ENCODE data around the gene ABTB1.
"Not testable (repeated sequence)": the region's sequence is repeated elsewhere in the genome, so short reads cannot be mapped to it uniquely, and the experiment has no call there.

ABTB1 gene

DNA sequence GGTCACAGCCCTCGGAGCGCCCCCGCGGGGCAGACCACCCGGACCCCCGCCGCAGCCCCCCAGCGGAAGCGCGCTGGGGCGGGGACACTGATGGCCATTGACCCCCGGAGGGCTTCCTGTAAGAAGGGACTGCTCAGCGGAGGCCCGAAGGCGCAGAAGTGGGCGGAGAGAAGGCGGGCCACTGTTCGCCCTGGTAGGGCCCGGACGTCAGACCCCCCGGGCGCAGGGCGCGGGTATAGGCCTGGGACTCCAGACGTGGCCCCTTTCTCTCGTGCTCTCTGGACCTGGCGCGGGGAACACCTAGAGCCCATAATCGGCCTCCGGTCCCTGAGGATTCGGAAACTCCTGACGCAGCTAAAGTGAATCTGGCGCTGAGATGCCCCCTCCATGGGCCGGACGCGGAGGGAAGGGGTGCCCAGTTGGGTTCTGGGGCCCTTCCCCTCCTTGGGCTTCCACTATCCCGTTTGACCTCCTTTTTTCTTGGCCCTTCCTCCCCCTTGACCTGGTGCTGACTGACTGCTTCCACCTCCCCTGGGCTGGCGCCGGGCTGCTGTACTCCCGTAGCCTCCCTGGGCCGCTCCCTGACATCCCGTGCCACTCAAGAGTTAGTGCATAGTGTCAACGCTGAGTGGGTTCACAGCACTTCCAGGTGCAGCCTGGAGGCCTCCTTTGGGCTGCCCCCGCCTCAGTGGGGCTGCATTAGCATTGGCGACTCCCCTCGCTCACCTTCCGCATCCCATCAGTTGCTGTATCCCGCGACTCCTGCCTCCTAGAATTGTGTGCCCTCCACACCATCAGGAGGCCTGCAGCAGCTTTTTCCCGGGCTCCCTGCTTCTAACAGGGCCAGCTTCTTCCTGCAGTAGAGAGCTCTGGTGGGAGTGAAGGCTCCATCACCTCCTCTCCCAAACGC lies 694 bp downstream of the ABTB1 start:
- DNase-seq (ENCODE audit: low spot score), result peak; percentile 74

DNA sequence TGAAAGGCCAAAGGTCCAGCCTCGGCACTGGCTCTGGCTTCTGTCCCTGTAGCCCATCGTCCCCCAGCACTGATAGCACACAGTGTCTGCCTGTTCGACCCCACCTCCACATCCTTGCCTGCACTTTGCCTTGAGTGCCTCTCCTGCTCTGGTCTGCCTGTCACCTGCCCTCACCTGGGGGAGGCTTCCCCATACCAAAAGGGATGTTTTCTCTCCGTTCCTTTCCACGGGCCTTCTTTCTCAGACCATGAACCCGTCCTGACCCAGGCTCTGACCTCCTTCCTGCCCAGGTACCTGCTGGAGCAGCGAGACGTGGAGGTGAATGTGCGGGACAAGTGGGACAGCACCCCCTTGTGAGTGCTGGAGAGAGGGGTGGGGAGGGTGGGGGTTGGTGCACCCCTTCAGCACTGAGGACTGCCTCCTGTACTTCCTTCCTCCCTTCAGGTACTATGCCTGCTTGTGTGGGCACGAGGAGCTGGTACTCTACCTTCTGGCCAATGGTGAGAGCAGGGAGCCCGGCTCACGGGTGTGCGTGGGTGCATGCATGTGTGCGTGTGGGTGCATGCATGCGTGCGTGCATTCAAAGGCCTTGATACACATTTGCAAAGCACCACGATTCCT lies 1.5 kb downstream of the ABTB1 start:
- no peak for DNase-seq (ENCODE audit: low spot score)

- DNase-seq (ENCODE audit: low spot score), result no peak
These were observed 2.0 kb downstream of the ABTB1 start for GRCh38 chr3:127674790-127675189.

DNA sequence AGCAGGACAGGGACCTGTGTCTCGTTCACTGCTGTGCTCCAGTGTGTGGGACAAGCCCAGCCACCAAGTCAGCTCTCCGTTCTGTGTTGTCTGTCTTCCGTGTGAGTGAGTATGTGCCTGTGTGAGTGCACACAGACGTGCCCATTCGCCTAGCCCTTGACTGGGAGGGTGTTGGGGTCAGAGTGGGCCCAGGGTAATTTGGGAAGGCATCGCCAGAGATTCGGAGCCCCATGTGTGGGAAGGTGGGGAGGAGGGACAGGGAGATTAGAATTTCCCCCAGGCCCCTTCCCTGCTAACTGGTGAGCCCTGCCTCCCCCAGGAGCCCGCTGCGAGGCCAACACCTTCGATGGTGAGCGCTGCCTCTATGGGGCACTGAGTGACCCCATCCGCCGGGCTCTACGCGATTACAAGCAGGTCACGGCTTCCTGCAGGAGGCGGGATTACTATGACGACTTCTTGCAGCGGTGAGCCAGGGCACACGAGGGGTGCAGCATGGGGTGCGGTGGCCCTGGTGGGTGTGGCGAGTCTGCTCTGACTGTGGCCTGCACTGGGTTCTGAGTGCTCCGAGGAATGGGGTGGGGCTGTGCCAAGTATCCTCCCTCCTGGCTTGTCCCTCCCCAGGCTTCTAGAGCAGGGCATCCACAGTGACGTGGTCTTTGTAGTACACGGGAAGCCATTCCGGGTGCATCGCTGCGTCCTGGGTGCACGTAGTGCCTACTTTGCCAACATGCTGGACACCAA lies 3.1 kb downstream of the ABTB1 start:
- no peak for DNase-seq (ENCODE audit: low spot score)

DNA sequence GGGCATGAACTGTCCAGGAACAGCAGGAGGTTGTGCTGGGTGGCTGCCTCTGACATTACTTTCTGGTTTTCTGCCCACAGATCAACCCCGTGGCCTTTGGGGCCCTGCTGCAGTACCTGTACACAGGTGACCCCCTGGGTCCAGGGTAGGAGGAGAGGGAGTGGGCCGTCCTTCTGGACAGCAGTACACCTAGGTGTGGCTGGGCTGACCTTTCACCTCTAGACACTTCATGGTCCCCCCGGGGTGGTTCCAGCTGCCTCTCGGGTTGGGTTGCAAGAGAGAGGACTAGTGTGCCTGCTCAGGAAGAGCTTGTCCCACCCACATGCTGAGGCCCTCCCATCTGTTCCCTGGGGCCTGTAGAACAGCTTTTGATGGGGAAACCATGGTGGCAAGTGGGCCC lies 3.7 kb downstream of the ABTB1 start:
- no peak for DNase-seq (ENCODE audit: low spot score)

- no peak for DNase-seq (ENCODE audit: low spot score)
These were observed 4.2 kb downstream of the ABTB1 start for GRCh38 chr3:127676921-127677351.

DNA sequence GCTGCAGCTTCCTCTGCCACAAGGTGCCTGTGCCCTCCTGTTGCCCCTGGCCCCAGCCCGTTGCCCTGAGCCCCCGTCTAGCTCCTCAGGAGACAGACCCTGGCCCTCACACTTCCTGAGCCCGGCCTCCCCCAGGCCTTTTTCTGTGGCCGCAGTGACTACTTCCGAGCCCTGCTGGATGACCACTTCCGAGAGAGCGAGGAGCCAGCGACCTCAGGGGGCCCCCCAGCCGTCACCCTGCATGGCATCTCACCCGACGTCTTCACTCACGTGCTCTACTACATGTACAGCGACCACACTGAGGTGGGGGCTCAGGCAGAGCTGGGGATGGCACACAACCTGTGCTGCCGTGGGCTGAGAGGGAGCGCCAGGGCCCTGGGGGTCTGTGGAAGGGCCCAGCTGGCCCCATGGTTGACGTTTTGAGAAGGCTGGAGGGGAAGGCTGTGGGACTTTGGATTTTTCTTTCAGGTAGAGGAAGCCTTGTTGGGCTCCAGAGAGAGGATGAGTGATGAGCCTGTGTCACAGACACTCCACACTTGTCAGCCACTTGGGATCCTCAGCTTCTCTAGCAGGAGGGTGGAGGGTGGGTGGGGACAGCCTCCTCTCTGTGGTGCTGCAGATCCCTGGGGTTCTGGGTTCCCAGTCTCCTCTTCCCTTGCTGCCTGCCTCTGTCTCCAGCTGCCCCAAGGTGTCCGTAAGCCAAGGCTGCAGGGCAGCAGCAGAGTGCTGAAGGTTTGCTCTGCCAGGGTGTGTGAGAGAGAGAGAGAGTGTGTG lies 5.0 kb downstream of the ABTB1 start:
- DNase-seq (ENCODE audit: low spot score), result no peak

DNA sequence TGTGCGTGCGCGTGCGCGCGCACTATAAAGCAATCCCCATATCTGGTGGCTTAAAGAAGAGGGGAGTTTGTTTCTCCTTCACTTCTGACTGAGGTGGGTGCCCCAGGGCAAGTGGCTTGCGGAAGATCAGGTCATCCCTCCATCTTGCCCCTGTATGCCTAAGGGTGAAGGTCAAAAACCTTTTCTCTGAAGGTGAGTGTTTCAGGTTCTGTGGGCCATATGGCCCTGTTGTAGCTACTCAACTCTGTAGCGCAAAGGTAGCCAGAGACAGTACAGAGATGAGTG lies 5.5 kb downstream of the ABTB1 start:
- no peak for DNase-seq (ENCODE audit: low spot score)

DNA sequence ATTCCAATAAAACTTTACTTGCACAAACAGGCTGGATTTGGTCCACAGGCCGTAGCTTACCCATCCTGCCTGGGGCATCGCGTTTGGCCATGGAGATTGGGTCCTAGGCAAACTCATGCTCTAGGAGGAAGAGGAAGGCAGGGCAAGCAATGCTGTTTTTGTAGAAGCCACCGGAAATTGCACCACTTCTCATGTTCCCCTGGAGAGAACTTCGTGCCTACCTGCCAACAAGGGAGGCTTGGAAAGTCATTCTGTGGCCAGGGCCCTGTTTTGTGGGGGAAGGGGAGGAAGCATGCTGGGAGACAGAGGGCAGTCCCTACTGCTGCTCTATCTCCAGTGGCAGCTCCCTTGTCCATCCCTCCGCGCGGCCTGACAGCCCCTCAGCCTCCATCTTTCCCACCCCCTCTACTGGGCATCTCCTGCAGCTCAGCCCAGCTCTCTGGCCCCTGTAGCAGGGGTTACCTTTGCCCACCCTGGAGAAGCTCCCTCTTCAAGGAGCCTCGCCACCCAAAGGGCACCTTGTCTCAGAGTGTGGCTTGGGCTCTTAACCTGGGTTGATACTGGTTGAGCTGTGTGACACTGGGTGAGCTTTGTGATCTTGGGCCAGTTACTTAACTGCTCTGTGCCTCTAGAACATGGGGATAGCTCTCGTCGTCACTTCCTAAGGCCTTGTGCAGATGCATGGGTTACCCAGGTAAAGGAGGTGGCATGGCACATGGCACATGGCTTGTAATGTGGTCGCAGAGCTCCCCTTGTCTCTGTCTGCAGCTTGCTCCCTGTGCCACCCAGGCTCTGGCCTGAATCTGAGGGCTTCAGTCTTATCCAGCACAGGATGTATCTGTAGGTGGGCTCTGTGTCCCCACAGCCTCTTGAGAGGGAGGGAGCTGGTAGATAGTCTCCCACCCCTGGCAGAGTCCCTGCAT lies 6.1 kb downstream of the ABTB1 start:
- no peak for DNase-seq (ENCODE audit: low spot score)

GRCh38 chr3:127679534-127680145 lies 6.9 kb downstream of the ABTB1 start:
- no peak for DNase-seq (ENCODE audit: low spot score)

DNA sequence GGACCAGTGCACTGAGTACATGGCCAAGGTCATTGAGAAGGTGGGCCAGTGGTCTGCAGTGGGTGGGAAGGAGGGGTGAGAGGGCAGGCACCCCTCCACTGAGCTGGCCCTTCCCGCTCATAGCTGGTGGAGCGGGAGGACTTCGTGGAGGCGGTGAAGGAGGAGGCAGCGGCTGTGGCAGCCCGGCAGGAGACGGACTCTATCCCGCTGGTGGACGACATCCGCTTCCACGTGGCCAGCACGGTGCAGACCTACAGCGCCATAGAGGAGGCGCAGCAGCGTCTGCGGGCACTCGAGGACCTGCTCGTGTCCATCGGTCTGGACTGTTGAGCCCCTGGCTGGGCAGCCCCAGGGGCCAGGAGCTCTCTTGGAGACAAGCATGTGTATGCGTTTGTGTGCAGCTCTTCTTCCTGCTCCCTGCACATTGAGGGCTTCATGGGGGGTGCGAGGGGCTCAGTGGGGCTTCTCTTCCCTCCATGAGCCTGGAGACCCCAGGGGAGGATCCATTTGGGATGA lies 7.5 kb downstream of the ABTB1 start:
- no peak for DNase-seq (ENCODE audit: low spot score)

DNA sequence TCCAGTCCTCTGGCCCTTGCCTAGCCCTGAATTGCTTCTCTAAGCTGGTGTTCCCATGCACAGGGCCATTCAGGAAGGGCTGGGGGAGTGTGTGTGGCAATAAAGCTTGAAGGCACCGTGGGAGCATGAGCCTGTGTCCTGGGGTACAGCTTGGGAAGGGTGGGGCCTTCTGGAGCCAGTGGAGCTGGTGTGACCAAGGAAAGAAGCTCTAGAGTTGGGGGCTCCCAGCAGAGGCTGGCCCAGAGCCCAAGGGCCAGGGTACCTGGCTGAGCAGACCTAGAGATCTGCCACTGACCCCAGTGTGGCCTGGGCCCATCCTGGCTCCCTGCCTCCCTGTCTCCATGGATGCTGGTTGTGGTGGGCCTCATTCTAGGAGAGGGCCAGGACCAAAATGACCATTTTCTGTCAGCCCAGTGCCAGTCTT lies 8.1 kb downstream of the ABTB1 start:
- DNase-seq (ENCODE audit: low spot score), result no peak

- not testable (repeated sequence) for DNase-seq (ENCODE audit: low spot score)
These were observed 9.4 kb downstream of the ABTB1 start for GRCh38 chr3:127682175-127682554.

GRCh38 chr3:127682561-127682960 lies 9.8 kb downstream of the ABTB1 start:
- DNase-seq (ENCODE audit: low spot score), result no peak

DNA sequence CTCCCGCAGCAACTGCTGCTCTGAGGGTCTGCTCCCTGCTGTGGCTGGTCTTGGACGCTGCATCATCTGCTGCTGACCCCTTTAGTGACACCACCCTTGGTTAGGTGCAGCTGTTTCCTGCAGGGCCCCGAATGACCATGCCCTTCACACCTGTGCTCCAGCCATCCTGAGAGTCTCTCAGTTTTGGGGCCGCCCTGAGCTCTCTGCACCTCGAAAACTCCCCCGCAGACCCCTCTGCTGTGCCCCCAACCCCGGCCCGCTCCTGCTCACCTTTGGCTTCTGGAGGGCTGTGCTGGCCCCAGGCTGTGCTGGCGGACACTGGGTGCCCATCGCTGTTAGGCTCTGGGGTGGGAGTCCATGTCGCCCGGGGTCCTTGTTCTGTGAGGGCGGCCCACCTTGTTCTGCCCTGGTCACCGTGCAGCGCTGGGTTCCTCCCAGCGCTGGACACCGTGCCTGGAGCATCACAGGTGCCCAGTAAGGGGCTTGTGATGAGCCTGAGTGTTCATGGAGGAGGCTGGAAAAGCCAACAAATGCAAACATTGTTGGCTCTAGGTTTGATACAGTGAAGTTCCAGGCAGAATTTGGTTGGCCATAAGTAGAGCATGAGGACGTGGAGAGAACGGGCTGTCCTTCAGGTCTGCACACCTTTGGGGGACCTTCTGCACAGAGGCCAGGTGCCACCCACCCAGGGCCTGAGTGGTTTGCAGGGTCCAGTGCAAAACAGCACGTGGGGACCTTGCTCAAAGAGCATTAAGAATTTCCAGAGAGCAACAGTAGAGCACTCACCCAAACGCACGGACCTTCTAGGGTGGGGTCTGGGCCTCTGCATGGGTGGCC lies 12.3 kb downstream of the ABTB1 start:
- no peak for DNase-seq (ENCODE audit: low spot score)

DNA sequence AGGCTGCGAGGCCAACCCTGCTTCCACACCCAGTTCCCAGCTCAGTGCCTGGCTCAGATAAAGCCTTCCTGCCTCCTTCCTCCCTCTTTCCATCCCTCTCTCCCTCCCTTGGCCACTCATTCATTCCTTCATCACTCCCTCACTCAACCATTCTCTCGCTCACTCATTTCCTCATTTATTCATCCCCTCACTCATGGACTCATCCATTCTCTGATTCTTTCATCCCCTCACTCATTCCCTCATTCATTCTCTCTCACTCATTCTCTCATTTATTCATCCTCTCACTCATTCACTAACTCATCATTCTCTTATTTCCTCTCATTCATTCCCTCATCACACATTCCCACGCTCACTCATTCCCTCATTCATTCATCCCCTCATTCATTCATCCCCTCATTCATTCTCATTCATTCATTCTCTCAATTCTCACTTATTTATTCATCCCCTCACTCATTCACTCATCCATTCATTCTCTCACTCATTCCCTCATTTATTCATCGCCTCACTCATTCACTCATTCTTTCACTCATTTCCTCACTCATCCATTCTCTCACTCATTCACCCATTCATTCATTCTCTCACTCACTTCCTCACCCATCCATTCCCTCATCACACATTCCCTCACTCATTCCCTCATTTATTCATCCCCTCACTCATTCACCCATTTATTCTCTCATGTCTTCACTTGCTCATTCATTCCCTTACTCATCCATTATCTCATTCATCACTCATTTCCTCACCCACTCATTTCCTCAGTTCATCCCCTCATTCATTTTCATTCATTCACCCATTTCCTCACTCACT lies 13.2 kb downstream of the ABTB1 start:
- DNase-seq (ENCODE audit: low spot score), result no peak

GRCh38 chr3:127686512-127686894 lies 13.8 kb downstream of the ABTB1 start:
- DNase-seq (ENCODE audit: low spot score), result no peak

GRCh38 chr3:127687228-127687737 lies 14.5 kb downstream of the ABTB1 start:
- DNase-seq (ENCODE audit: low spot score), result no peak

- DNase-seq (ENCODE audit: low spot score), result no peak
These were observed 15.3 kb downstream of the ABTB1 start for GRCh38 chr3:127688022-127688415.

Data from hepatic stellate cell (primary cell).